ENCODE data around the gene PDIA5. TPM values are rescaled to one million over a fixed set of nuclear protein-coding genes. Genes with fewer than 3 reads are reported as not detected.

PDIA5 gene
- total RNA-seq, 4 donors from 2014 or later, result 34.0 to 52.4 (median 44.6) TPM

DNA sequence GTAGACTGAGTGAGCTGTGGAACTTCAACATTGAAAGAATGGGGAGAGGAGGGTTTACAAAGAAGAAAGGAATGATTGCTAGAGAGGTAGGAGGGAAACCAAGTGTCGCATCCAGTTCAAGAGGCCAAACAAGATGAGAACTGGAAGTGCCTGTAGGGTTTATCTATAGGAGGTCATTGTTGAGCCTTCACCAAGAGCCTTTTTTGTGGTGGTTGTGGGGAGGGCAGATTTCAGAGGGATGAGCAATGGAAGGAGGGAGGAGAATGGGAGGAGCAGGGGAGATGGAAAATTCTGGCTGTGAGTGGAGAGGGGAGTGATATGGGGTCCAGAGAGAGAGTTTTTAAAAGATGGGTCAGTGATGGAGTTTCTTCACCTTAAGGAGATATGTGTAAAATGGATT is 8.5 kb downstream of the PDIA5 start:
- DNase-seq, result no peak
- intact Hi-C loops (cut with DNase I), result no loop called here
- WGBS, 2 donors, result 92 to 96% methylated on average over 1 of the region's 1 CpG
- Histone ChIP-seq H3K4me3 (replicated peaks in 1 of 3) (no peak overlapping the region), H3K36me3 (no peaks in the 10 kb centered on the region), H3K9me3 (no peaks in the 10 kb centered on the region), H3K27me3 (no peaks in the 10 kb centered on the region), H3K4me1 (peaks cover 44 to 66% of the 10 kb centered on the region in 2 donors), H3K27ac (peak overlapping the region in 1 of 3 donors; percentile 70)
- TF ChIP-seq, protein P1, sequence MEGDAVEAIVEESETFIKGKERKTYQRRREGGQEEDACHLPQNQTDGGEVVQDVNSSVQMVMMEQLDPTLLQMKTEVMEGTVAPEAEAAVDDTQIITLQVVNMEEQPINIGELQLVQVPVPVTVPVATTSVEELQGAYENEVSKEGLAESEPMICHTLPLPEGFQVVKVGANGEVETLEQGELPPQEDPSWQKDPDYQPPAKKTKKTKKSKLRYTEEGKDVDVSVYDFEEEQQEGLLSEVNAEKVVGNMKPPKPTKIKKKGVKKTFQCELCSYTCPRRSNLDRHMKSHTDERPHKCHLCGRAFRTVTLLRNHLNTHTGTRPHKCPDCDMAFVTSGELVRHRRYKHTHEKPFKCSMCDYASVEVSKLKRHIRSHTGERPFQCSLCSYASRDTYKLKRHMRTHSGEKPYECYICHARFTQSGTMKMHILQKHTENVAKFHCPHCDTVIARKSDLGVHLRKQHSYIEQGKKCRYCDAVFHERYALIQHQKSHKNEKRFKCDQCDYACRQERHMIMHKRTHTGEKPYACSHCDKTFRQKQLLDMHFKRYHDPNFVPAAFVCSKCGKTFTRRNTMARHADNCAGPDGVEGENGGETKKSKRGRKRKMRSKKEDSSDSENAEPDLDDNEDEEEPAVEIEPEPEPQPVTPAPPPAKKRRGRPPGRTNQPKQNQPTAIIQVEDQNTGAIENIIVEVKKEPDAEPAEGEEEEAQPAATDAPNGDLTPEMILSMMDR (IDR thresholded peaks at IDR 0.05), result no peak
- TF ChIP-seq POLR2A (IDR thresholded peaks at IDR 0.05), result no peak

DNA sequence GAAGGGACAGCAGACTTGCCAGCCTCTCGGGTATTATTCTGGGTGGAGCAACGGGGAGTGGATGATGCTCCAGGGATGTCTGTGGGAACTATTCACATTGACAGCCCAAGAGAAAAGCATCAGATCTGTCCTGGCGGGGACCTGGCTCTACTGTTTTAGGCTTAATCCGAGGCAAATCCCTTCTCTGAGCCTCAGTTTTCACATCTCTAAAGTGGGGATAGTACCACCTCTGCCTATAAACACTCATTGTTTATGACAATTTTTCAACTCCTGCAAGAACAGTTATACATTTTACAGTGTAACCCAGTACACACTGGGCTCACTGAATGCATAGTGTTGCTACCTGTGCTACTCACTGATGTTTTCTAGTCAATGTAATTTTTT is 9.3 kb downstream of the PDIA5 start:
- Histone ChIP-seq H3K27ac (peak overlapping the region in 1 of 3 donors; percentile 70), H3K4me3 (replicated peaks in 1 of 3) (no peak overlapping the region), H3K27me3 (no peaks in the 10 kb centered on the region), H3K36me3 (no peaks in the 10 kb centered on the region), H3K4me1 (peaks cover 47 to 67% of the 10 kb centered on the region in 2 donors), H3K9me3 (no peaks in the 10 kb centered on the region)
- no peak for DNase-seq
- intact Hi-C loops (cut with DNase I), result no loop called here
- TF ChIP-seq, protein P1 (IDR thresholded peaks at IDR 0.05), result no peak
- TF ChIP-seq POLR2A (IDR thresholded peaks at IDR 0.05), result no peak
- WGBS, 2 donors, result 92 to 93% methylated on average over 4 of the region's 4 CpGs

DNA sequence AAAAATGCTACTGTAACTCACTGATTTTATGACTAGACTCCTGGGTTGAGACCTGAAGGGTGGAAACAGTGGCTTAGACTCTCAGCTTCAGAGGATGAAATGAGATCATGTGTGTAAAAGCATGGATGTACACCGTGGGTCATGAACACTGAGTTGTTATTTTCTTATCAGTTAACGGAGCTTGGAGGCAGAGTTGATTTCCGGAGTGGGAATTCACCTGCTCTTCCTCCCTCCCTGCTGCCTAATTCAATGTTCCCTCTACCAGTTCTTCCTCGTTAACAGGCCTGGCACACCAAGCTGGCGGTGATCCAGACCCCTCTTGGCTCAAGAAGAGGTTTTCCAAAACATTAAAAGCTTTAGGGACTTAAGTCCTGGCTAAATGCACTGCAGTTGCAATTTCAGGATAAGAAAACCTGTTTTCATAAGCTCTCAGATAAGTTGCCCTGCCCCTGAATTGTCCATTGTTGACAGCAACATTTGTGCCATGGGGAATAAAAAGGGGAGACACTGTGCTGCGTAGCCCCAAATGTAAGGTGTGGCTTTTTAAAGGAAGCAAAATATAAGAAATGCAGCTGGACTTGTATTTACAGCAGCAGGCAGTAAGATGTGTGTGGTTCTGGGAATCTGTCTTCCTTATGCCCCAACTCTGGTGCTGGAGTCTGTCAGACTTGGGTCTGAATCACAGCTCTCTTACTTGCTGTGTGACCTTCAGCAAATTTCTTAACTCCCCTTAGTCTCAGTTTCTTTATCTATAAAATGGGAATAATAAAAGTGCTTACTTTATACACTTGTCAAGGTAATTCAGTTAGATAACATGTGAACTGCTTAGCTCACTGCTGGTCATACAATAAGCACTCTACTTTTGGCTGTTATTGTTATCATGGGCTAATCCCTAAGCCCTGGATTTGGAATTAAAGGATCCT is 9.9 kb downstream of the PDIA5 start:
- intact Hi-C loops (cut with DNase I), result no loop called here
- Histone ChIP-seq H3K9me3 (no peaks in the 10 kb centered on the region), H3K27me3 (no peaks in the 10 kb centered on the region), H3K27ac (peak overlapping the region; percentile 5 to 70 (median 54)), H3K36me3 (no peaks in the 10 kb centered on the region), H3K4me1 (peaks cover 48 to 67% of the 10 kb centered on the region in 2 donors), H3K4me3 (replicated peaks in 1 of 3) (no peak overlapping the region)
- peak; percentile 95 for DNase-seq
- TF ChIP-seq, protein P1 (IDR thresholded peaks at IDR 0.05), result no peak
- TF ChIP-seq POLR2A (IDR thresholded peaks at IDR 0.05), result no peak
- 6 to 12% methylated on average over 6 of the region's 6 CpGs for WGBS, 2 donors

DNA sequence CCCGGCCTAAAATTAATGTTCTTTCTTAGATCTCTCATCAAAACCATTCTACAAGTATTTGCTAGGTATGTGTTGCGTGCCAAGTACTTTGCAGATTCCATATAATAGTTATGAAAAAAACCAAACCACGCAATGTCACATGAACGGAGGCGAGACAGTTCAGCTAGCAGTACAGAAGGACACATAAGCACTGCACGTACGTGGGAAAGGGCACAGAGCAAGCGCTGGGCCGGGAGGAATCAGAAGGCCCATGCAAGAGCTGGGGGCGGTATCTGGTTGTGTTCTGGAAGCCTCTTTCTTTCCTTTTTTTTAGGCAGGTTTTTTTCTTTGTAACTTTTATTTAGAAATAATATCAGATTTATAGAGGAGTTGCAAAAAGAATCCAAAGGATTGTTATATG is 11.3 kb downstream of the PDIA5 start:
- DNase-seq, result no peak
- Histone ChIP-seq H3K27ac (peak overlapping the region in 1 of 3 donors; percentile 70), H3K4me1 (peaks cover 58 to 72% of the 10 kb centered on the region in 2 donors), H3K9me3 (no peaks in the 10 kb centered on the region), H3K27me3 (no peaks in the 10 kb centered on the region), H3K36me3 (no peaks in the 10 kb centered on the region), H3K4me3 (replicated peaks in 1 of 3) (no peak overlapping the region)
- 95 to 96% methylated on average over 10 of the region's 10 CpGs for WGBS, 2 donors
- intact Hi-C loops (cut with DNase I), result no loop called here
- no peak for TF ChIP-seq POLR2A (IDR thresholded peaks at IDR 0.05)
- TF ChIP-seq, protein P1 (IDR thresholded peaks at IDR 0.05), result no peak
